Fibroblast of pulmonary artery (primary cell): Measurements from ENCODE around the gene MRPS16.
"Not testable (repeated sequence)": the region's sequence is repeated elsewhere in the genome, so short reads cannot be mapped to it uniquely, and the experiment has no call there.

ENCODE experiments used
- DNase-seq: peaks from one replicate; pipeline ENCODE4 v3.0.0-alpha.2; 2010; ENCODE audit warnings: low read depth
- H3K4me3 ChIP-seq: replicated peaks from 2 replicates; pipeline ENCODE4 v1.5.1; 2011; ENCODE audit warnings: low read depth, mild to moderate bottlenecking, control low read depth, low read length, moderate library complexity
- TF ChIP-seq, protein P1 (sequence below): IDR thresholded peaks from 2 replicates; pipeline ENCODE4 v1.5.1; 2011; ENCODE audit warnings: mild to moderate bottlenecking, control low read depth, low read length, inconsistent platforms; ENCODE audit errors: missing control alignments

Gene MRPS16

DNA sequence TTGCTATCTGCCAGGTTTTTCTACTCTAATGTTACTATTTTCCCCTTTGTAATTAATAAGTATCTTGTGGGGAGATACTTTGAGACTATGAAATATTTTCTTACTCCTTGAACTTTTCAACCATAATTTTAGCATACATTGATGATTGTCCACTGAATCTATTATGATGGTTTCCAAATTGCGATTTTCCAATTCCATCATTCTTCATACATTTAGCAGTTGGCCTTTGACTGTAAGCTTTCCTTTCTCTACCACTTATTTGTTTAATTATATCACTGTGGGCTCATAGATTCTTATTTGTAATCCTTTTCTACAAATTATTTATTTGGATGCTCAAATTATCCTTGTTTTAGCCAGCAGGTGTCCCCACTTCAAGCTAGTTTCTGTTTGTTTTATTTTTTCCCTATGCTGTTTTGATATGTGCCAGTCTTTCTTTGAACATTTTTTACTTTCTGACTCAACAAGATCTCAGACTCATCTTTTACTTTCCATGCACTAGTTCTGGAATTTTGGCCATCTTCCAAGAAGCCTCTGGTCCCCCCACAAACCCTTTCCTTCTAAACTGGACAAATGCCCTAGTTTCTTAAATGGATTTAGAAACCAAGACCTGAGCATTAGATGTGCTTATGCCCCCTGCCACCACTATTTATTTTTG lies 11.4 kb upstream of the MRPS16 start:
- TF ChIP-seq, protein P1, sequence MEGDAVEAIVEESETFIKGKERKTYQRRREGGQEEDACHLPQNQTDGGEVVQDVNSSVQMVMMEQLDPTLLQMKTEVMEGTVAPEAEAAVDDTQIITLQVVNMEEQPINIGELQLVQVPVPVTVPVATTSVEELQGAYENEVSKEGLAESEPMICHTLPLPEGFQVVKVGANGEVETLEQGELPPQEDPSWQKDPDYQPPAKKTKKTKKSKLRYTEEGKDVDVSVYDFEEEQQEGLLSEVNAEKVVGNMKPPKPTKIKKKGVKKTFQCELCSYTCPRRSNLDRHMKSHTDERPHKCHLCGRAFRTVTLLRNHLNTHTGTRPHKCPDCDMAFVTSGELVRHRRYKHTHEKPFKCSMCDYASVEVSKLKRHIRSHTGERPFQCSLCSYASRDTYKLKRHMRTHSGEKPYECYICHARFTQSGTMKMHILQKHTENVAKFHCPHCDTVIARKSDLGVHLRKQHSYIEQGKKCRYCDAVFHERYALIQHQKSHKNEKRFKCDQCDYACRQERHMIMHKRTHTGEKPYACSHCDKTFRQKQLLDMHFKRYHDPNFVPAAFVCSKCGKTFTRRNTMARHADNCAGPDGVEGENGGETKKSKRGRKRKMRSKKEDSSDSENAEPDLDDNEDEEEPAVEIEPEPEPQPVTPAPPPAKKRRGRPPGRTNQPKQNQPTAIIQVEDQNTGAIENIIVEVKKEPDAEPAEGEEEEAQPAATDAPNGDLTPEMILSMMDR, result peak; percentile 61
- H3K4me3 ChIP-seq, result no peak overlapping the region
- peak; percentile 51 for DNase-seq

DNA sequence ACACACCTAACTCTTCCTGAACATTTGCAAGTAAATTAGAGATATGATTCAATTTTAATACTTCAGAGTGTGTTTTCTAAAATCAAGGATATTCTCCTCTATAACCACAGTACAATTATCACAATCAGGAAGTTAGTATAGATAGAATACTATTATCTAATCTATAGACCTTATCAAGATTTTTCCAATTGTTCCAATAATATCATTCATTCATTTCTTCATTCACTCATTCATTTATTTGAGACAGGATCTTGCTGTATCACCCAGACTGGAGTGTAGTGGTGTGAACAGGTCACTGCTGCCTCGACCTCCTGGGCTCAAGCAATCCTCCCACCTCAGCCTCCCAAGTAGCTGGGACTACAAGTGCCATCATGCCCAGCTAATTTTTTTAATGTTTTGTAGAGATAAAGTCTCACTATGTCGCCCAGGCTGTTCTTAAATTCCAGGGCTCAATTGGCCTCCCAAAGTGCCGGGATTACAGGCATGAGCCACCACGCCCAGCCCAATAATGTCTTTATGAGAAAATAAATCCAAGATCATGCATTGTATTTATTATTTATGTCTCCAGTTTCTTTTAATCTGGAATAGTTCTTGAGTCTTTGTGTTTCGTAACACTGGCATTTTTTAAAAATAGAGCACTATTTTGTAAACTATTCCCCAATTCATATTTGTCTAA lies 10.6 kb upstream of the MRPS16 start:
- no peak overlapping the region for H3K4me3 ChIP-seq
- TF ChIP-seq, protein P1, result no peak
- DNase-seq, result no peak

DNA sequence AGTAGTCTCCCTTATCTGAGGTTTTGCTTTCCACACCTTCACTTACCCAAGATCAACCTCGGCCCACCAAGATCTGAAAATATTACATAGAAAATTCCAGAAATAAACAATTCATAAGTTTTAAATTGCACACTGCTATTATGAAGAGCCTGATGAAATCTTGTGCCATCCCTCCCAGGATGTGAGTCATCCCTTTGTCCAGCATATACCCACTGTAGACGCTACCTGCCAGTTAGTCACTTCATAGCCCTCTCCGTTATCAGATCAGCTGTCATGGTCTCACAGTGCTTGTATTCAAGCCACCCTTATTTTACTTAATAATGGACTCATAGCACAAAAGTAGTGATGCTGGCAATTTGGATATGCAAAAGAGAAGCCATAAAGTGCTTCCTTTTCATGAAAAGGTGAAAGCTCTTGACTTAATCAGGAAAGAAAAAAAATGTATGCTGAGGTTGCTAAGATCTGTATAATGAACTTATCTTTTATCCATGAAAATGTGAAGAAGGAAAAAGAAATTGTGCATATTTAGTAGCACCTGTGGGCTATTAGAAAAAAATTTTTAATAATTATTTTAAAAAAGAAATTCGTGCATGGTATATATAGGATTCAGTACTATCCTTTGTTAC lies 9.8 kb upstream of the MRPS16 start:
- TF ChIP-seq, protein P1, result no peak
- no peak overlapping the region for H3K4me3 ChIP-seq
- DNase-seq, result peak; percentile 82

DNA sequence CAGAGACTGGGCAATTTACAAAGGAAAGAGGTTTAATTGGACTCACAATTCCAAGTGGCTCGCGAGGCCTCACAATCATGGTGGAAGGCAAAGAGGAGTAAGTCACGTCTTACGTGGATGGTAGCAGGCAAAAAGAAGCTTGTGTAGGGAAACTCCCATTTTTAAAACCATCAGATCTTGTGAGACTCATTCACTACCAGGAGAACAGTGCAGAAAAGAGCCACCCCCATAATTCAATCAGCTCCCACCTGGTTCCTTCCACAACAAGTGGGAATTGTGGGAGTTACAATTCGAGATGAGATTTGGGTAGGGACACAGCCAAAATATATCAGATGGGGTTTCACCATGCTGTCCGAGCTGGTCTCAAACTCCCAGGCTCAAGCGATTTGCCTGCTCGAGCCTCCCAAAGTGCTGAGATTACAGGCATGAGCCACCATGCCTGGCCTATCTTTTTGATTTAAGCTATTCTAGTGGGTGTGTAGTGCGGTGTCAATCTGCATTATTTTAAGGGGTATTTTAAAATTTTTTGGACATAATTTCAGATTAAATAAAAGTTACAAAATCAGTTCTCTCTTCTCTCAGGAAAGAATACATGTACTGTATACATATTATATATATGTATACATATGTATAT lies 9.0 kb upstream of the MRPS16 start:
- no peak for DNase-seq

DNA sequence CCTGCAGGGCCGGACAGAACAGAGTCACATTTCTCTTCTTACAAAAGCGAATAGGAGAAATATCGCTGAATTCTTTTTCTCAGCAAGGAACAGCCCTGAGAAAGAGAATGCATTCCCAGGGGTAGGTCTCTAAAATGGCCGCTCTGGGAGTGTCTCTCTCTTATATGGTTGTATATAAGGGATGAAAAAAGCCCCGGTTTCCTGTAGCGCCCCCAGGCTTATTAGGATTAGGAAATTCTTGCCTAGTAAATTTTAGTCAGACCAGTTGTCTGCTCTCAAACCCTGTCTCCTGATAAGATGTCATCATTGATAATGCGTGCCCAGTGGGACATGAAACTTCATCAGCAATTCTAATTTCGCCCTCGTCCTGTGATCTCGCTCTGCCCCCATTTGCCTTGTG lies 6.2 kb upstream of the MRPS16 start:
- H3K4me3 ChIP-seq, DNase-seq: not testable (repeated sequence)

More for the DNA sequence above, 9.0 kb upstream of the MRPS16 start:
- TF ChIP-seq, protein P1, result no peak
- no peak overlapping the region for H3K4me3 ChIP-seq

DNA sequence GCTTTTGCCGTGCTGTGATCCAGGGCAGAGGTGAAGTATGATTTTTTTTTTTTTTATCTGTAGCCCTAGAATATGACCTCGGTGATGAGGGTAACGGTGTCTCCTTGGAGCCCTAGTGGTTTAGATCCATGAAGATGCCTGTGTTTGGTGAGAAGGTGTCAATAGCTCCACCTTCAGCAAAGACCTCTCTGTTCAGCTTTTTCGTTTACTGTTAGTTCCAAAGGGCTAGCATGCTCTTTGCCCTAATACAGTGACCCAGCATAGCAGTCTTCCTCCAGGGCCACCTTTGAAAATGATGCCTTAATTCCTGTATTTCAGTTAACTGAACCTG lies 746 bp upstream of the MRPS16 start:
- H3K4me3 ChIP-seq, result peak overlapping the region; percentile 98
- TF ChIP-seq, protein P1, result no peak
- DNase-seq, result no peak

DNA sequence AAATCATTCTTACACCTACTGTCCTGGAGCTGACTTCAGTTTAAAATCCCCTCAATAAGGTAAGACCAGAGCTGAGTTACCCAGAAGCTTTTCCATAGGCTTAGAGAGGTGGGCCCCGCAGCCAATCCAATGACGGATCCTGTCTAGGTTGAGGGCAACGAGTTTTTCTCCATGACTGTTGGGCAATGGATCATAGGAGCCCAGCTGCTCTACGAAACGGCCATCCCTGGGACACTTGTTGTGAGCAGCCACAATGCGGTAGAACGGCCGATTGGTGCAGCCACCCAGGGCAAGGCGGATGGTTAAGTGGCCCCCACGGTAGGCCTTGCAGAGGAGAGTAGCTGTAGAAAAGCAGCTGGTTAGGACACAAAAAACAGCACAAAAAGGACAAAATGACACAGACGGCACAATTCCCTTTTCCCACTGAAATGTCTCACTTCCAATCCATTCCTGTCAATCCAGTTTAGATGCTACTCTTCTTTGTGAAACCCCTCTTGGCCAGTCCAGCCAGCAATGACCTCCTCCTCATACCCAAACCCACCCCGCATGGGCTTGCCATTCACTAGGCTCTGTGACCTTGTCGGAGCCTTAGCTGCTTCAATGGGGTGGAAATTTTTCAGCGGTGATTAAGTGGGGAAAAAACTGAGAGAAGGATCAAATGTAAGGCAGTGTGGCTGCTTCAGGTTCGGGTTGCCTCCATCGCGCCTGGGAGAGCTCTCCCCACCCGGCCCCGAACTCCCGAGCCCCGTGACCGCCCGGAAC lies 580 bp downstream of the MRPS16 start:
- H3K4me3 ChIP-seq, result peak overlapping the region; percentile 98
- TF ChIP-seq, protein P1, result no peak
- no peak for DNase-seq
